Stomach (tissue), 4 donors: ENCODE results near the gene LEKR1.

ENCODE experiments used
- CTCF ChIP-seq, 7 experiments: fragments of 450-650 bp in 4 of 7; fragments of 200-600 bp in 3 of 7; sonication (generic) in 3 of 7; IDR thresholded peaks; one replicate each; pipeline ENCODE4 v1.5.1; 2016 to 2019; ENCODE audit warnings: antibody characterized with exemption in 7 of 7, control low read depth in 2 of 7, mild to moderate bottlenecking in 1 of 7
- EP300 ChIP-seq: sonication (generic); formaldehyde crosslinking; IDR thresholded peaks from one replicate; pipeline ENCODE4 v1.6.1; 2017; ENCODE audit warnings: antibody characterized with exemption
- POLR2A ChIP-seq, 4 donors: fragments of 450-650 bp; IDR thresholded peaks; one replicate each; pipeline ENCODE4 v1.6.1; 2016; ENCODE audit warnings: antibody characterized with exemption in 4 of 4, control low read depth in 2 of 4, mild to moderate bottlenecking in 1 of 4, moderate library complexity in 1 of 4
- POLR2AphosphoS5 ChIP-seq, 3 donors: sonication (generic); formaldehyde crosslinking; IDR thresholded peaks; one replicate each; pipeline ENCODE4 v1.6.1; 2016; ENCODE audit warnings: antibody characterized with exemption in 3 of 3

- TF ChIP-seq CTCF (IDR thresholded peaks at IDR 0.05) (no peak), EP300 (no peak), POLR2A (IDR thresholded peaks at IDR 0.05) (no peak), POLR2AphosphoS5 (IDR thresholded peaks at IDR 0.05) (no peak)
Measured at GRCh38 chr3:157023226-157023625, 197.1 kb downstream of the LEKR1 start.
